ENCODE measurements around the gene CC2D1A.

DNA sequence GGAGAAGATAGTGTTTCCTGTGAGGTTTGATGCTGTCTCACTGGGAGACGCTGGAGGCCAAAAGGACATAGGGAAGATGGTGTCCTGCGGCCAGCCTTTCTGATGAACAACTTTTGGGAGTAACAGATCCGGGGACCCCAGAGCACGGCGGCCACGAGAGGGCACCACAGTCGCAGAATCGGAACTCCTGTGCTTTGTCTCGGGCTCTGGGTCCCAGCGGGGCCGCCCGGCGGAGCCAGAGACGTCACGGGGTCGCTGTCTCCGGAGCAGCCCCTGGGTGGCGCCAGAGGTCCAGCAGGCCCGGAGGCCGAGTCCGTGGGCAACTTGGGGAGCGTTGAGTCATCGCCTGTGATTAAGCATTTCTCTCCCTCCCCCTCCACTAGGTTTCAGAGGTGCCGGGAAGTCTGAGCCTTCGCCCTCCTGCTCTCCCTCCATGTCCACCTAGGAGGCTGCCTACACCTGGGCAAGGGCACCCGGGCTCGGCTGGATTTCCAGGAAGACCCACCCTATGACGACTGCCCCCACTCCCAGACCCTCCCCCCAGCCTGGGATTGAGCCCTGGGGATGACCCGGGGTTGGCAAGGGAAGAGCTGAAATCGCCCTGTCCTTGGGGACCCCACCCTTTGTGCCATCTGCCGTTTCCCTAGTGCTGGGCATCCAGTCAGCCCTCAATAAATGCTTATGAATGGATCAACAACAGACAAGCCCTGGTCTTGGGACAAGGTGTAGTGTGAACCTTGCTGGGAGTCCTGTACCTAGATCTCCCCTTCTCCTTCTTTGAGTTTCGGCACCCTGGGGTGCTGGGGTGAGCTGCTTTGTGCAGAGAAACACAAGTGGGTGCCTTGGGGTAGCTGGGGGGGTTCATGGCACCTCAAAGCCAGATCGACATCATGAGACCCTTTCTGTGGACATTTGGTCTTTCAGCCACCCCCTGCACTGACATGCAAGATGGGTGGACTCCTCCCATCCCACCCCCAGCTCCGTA is 25.6 kb upstream of the CC2D1A start:
- TF ChIP-seq POLR2A (IDR thresholded peaks at IDR 0.05), result peak in 1 of 4 donors; percentile 32
- TF ChIP-seq CTCF (IDR thresholded peaks at IDR 0.05), result peak; percentile 96 to 100 (median 100)
